Stimulated activated CD8-positive, alpha-beta memory T cell treated with anti-CD3 and anti-CD28 coated beads, Interleukin-12 subunit alpha, Interleukin-12 subunit beta, amount 100 ng/mL, for 24 hours (primary cell): ENCODE data around the gene COG4.
A peak's percentile ranks its signal among the peaks of the same experiment; 100 is the strongest.
"Not testable (repeated sequence)": the region's sequence is repeated elsewhere in the genome, so short reads cannot be mapped to it uniquely, and the experiment has no call there.

ENCODE experiments used
- DNase-seq: peaks from one replicate; pipeline ENCODE4 v3.0.0-alpha.2; 2020; ENCODE audit errors: extremely low read depth

The COG4 gene

GRCh38 chr16:70523076-70523742 lies at the start of gene COG4:
Gene COG4 (minus strand): TSS chr16:70523554. CDS start chr16:70523543, 11 bp downstream.
- peak; percentile 80 for DNase-seq

GRCh38 chr16:70572926-70573270 lies 49.5 kb upstream of the COG4 start:
- DNase-seq = no peak

GRCh38 chr16:70572050-70572925 lies 48.9 kb upstream of the COG4 start:
- DNase-seq = no peak

- DNase-seq = no peak
These were observed 48.3 kb upstream of the COG4 start for GRCh38 chr16:70571623-70572022.

GRCh38 chr16:70570967-70571570 lies 47.7 kb upstream of the COG4 start:
- no peak for DNase-seq

GRCh38 chr16:70569752-70570151 lies 46.4 kb upstream of the COG4 start:
- no peak for DNase-seq

DNA sequence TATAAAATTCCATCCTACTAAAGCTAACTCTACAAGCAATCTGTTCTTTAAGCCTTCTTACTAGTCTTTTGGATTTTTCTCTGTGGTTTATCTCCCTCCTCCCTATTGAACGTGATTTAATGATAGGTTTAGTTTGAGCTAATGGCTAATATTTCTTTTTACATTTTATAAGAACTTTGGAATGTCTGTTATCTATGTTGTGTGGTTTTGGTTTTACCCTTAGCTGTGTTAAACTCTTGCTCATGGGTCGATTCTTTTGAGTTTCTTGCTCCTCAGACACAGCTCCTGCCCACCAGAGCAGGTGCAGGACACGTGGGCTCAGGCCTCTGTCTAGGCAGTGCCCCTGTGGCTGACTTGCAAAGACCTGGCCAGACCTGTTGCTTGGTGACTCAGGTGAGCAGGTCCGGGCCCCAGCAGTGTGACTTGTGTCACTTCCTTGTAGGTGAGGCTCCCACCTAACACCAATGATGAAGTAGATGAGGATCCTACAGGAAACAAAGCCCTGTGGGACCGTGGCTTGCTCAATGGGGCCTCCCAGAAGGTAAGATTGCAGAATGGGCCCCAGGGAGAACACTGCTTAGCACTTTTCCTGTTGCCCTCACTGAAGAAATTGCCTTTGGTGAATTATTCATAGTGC lies 45.4 kb upstream of the COG4 start:
- DNase-seq = no peak

- DNase-seq = no peak
These were observed 41.7 kb upstream of the COG4 start for GRCh38 chr16:70565053-70565452.

DNA sequence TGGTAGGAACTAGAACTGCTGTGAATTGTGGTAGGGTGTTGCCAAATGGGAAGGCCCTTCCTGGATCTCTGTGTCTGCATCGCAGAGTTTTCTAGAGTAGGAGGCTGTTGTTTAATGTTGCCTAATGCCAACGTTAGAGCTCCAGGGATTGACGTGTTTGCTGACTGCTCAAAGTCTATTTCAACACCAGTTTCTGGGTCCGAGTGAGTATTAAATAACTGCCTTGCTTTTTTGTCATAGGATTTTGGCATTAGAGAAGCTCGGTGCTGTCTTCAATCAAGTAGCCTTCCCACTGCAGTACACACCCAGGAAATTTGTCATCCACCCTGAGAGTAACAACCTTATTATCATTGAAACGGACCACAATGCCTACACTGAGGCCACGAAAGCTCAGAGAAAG lies 40.3 kb upstream of the COG4 start:
- no peak for DNase-seq

DNA sequence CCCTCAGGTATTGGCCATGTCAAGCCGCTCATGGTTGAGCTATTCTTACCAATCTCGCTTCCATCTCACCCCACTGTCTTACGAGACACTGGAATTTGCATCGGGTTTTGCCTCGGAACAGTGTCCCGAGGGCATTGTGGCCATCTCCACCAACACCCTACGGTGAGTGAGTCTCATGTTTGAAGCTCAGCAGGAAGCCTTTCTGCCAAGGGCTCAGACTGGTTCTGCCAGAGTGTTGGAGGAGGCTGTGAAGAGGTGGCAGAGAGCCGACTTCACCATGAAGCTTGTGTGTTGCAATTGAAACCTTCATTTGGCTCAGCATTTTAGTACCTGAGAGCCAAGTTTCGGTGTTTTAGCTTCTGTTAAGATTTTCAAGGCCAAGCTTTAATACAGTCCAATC lies 38.3 kb upstream of the COG4 start:
- no peak for DNase-seq

DNA sequence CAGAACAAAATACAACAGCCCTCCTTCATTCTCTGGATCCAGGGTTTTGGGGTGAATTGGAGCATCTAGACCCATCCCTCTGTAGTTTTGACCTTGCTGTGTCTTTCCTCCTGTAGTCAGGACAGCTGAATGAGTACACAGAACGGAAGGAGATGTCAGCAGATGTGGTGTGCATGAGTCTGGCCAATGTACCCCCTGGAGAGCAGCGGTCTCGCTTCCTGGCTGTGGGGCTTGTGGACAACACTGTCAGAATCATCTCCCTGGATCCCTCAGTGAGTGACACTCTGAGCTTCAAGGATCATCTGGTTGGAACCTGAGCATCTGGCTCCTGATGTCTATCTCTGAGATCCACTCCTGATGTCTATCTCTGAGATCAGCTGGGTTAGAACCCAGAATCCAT lies 32.7 kb upstream of the COG4 start:
- no peak for DNase-seq

DNA sequence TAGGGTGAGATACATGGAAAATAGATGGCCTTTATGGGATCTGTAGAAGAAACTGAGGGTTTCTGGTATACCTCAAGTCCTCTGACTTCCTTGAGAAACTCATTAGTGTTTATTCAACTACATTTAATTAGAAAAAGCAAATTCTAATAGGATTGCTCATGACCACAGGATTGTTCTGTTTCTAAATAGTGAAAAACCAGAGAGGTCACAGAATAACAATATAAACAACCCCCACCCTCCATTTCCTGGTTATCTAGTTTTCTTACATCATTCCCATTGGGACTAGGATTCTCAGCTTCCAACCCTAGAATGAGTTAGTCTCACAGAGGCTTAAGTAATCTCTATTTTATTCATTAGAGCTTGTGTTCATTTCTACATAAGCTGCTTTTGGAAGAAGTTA lies 30.3 kb upstream of the COG4 start:
- no peak for DNase-seq

GRCh38 chr16:70552675-70553074 lies 29.3 kb upstream of the COG4 start:
- DNase-seq = no peak

- no peak for DNase-seq
These were observed 28.4 kb upstream of the COG4 start for GRCh38 chr16:70551788-70552187.

- DNase-seq = no peak
These were observed 26.7 kb upstream of the COG4 start for GRCh38 chr16:70550082-70550481.

DNA sequence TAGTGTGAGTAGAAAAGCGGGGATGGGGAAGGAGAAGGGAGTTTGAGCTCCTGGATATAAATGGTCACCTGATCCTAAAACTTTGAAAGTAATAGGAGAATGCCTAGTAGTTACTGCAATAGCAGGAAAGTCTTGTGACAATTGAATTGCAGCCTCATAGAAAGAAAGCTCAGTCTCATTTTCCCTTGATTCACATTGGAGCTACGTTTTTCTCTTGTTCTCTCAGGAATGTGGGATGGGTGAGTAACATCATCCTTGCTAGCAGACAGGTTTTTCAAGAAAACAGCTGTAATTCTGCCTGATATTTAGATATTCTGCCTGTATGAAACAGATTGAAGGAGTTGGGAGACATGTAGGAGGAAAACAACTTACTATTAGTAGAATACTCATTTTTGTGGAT lies 25.6 kb upstream of the COG4 start:
- DNase-seq = no peak

DNA sequence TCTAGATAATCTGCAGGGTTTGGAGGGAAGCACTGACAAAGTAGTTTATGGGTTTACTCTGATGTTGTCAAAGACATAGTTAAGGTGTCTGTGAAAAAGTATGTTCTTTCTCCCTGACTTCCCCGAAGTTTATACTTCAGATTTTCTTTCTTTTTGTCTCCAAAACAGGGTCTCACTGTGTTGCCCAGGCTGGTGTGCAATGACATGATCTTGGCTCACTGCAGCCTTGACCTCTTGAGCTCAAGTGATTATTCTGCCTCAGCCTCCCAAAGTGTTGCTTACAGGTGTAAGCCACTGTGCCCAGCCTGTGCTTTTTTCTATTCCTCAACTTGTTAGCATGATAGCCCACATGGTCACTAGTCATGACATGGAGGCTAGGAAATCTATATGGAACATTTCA lies 21.2 kb upstream of the COG4 start:
- DNase-seq = no peak

GRCh38 chr16:70540994-70541393 lies 17.6 kb upstream of the COG4 start:
- no peak for DNase-seq

DNA sequence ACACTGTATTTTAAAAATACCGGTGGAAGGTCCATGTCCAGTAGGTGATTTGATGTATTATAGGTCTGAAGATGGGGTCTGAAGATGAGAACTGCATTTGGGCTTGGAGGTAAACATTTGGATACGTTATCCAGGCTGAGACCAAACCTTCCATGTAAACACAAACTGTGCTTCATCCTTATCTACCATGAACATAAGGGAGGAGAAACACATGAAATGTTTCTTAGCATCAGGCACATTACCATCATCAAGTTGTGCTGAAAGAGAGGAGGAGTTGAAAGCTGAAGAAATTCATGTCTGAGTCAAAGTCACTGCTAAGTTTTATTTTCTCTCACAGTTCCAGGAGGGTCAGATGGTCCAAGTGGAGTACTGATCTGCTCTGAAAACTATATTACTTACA lies 11.6 kb upstream of the COG4 start:
- DNase-seq = no peak

GRCh38 chr16:70529954-70530353 lies 6.6 kb upstream of the COG4 start:
- not testable (repeated sequence) for DNase-seq

DNA sequence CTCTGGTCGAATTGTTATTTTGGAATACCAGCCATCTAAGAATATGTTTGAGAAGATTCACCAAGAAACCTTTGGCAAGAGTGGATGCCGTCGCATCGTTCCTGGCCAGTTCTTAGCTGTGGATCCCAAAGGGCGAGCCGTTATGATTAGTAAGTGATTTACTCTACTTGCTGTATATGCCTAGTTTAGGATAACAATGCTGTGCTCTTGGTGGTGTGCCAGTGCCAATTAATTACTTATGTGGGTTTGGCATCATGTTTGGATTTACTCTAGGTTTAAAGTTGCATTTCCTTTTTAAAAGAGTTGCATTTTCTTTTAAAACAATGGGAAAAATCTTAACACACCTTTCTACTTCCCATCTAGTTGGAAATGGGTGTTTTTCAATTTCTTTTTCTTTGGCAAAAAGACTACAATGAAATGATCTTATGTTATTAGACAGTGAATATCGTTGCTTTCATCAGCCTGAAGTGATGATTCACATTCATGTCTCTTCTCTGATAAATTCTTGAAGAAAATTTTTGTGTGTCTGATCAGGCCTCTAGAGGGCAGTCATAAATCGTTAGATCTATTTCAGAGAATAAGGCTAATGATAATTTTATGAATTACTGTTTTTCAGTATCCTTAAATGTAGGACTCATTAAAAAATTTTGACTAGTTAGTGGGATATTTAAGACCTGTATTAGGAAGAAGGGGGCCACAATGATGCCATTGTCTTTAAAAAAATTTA lies 5.9 kb upstream of the COG4 start:
- DNase-seq = no peak
